SK-N-SH (cell line): ENCODE results near the gene TMEM209. TPM values are rescaled to one million over a fixed set of nuclear protein-coding genes. Genes with fewer than 3 reads are reported as not detected.
"Not testable (repeated sequence)": the region's sequence is repeated elsewhere in the genome, so short reads cannot be mapped to it uniquely, and the experiment has no call there.

Experiments used
- CTCF ChIA-PET: fragments of 300-600, 350-600 bp; formaldehyde crosslinking; extraction: SDS; loops from one replicate; lab custom pipeline; 2021; lab: Yijun Ruan, JAX
- POLR2A ChIA-PET: fragments of 350-600 bp; sonication (Branson Sonifier 250); formaldehyde crosslinking; extraction: SDS; loops from one replicate; lab custom pipeline; 2020; ENCODE audit warnings: antibody characterized with exemption, inconsistent platforms; lab: Yijun Ruan, JAX
- DNase-seq: peaks from one replicate; pipeline ENCODE4 v3.0.0; 2012
- H2AFZ ChIP-seq: fragments of 200-600 bp; sonication (generic); 2 replicates; pipeline ENCODE4 v1.8.1; 2016; ENCODE audit warnings: antibody characterized with exemption, mild to moderate bottlenecking, low read depth
- H3F3A ChIP-seq: fragments of 200-600 bp; sonication (generic); replicated peaks from 2 replicates; pipeline ENCODE3; 2016; ENCODE audit warnings: antibody characterized with exemption, mild to moderate bottlenecking; ENCODE audit not compliant: insufficient read depth
- H3K27ac ChIP-seq, 2 experiments: fragments of 200-500 bp in 1 of 2; fragments of 200-600 bp in 1 of 2; sonication (Bioruptor generic) in 1 of 2; sonication (generic), shearing (Covaris generic) in 1 of 2; 2 replicates each; pipeline versions ENCODE4 v1.5.1 to v1.6.1; 2014 to 2016; ENCODE audit warnings: low read depth in 2 of 2, inconsistent platforms in 1 of 2, low read length in 1 of 2, mild to moderate bottlenecking in 1 of 2, mixed read lengths in 1 of 2
- H3K27me3 ChIP-seq: fragments of 200-600 bp; sonication (generic), shearing (Covaris generic); 2 replicates; pipeline ENCODE4 v1.6.1; 2016; ENCODE audit warnings: mixed run types; ENCODE audit not compliant: insufficient read depth
- H3K36me3 ChIP-seq, 2 experiments: fragments of 200-500 bp in 1 of 2; fragments of 200-600 bp in 1 of 2; sonication (Bioruptor generic) in 1 of 2; sonication (generic) in 1 of 2; replicated peaks in 1 of 2; 2 replicates each; pipeline versions ENCODE3 to v1.5.1; 2014 to 2016; ENCODE audit warnings: low read length in 1 of 2, mild to moderate bottlenecking in 1 of 2; ENCODE audit not compliant: insufficient read depth in 2 of 2, control insufficient read depth in 1 of 2
- H3K4me1 ChIP-seq, 2 experiments: fragments of 200-500 bp in 1 of 2; fragments of 200-600 bp in 1 of 2; sonication (Bioruptor generic) in 1 of 2; sonication (generic), shearing (Covaris generic) in 1 of 2; 2 replicates each; pipeline versions ENCODE4 v1.5.1 to v1.6.1; 2014 to 2016; ENCODE audit warnings: low read depth in 1 of 2, low read length in 1 of 2, mixed run types in 1 of 2; ENCODE audit not compliant: insufficient read depth in 2 of 2, control insufficient read depth in 1 of 2
- H3K4me2 ChIP-seq: fragments of 200-600 bp; sonication (generic), shearing (Covaris generic); 2 replicates; pipeline ENCODE4 v1.6.1; 2017; ENCODE audit warnings: mixed run types
- H3K4me3 ChIP-seq, 2 experiments: fragments of 200-500 bp in 1 of 2; fragments of 200-600 bp in 1 of 2; sonication (Bioruptor generic) in 1 of 2; sonication (generic), shearing (Covaris generic) in 1 of 2; 2 replicates each; pipeline versions ENCODE4 v1.5.1 to v1.8.1; 2014 to 2016; ENCODE audit warnings: low read depth in 2 of 2, inconsistent platforms in 1 of 2, low read length in 1 of 2, mild to moderate bottlenecking in 1 of 2, mixed read lengths in 1 of 2, moderate library complexity in 1 of 2
- H3K79me2 ChIP-seq: fragments of 200-600 bp; sonication (generic); 2 replicates; pipeline ENCODE4 v1.8.1; 2017; ENCODE audit warnings: mild to moderate bottlenecking; ENCODE audit not compliant: insufficient read depth
- H3K9ac ChIP-seq: fragments of 200-600 bp; sonication (generic); 2 replicates; pipeline ENCODE4 v1.6.1; 2017; ENCODE audit warnings: mixed run types
- H3K9me2 ChIP-seq: fragments of 200-600 bp; sonication (generic); 2 replicates; pipeline ENCODE4 v1.6.1; 2017; ENCODE audit warnings: mixed run types
- H3K9me3 ChIP-seq: fragments of 200-600 bp; sonication (generic); 2 replicates; pipeline ENCODE4 v1.6.1; 2017; ENCODE audit warnings: mixed run types, mild to moderate bottlenecking, moderate library complexity
- H4K20me1 ChIP-seq: fragments of 200-600 bp; sonication (generic); 2 replicates; pipeline ENCODE4 v1.6.1; 2017; ENCODE audit warnings: mild to moderate bottlenecking, mixed run types; ENCODE audit not compliant: insufficient read depth
- CHD2 ChIP-seq: fragments of 150-350 bp; IDR thresholded peaks from 2 replicates; pipeline ENCODE4 v1.6.1; 2018; ENCODE audit warnings: low read length; ENCODE audit not compliant: partially characterized antibody
- CTCF ChIP-seq: fragments of 200-600 bp; sonication (generic); IDR thresholded peaks from 2 replicates; pipeline ENCODE4 v1.6.1; 2017; ENCODE audit warnings: antibody characterized with exemption, mild to moderate bottlenecking, moderate library complexity
- ELF1 ChIP-seq: IDR thresholded peaks from 2 replicates; pipeline ENCODE4 v1.4.0; 2012
- FOSL2 ChIP-seq: IDR thresholded peaks from 2 replicates; pipeline ENCODE4 v1.4.0; 2012; ENCODE audit warnings: low read depth, mild to moderate bottlenecking, moderate library complexity, borderline replicate concordance
- FOXM1 ChIP-seq: IDR thresholded peaks from 2 replicates; pipeline ENCODE4 v1.4.0; 2012; ENCODE audit warnings: low read depth, mild to moderate bottlenecking
- GATA2 ChIP-seq: sonication (generic); formaldehyde crosslinking; IDR thresholded peaks from 2 replicates; pipeline ENCODE4 v1.5.0; 2020; ENCODE audit warnings: mild to moderate bottlenecking, missing genetic modification reagents
- MAX ChIP-seq: IDR thresholded peaks from 2 replicates; pipeline ENCODE4 v1.4.0; 2012; ENCODE audit warnings: low read depth
- NFIC ChIP-seq: IDR thresholded peaks from 2 replicates; pipeline ENCODE4 v1.4.0; 2012; ENCODE audit warnings: borderline replicate concordance
- RAD21 ChIP-seq: IDR thresholded peaks from 2 replicates; pipeline ENCODE4 v1.6.1; 2012; ENCODE audit warnings: mild to moderate bottlenecking, low read length
- RXRA ChIP-seq: IDR thresholded peaks from 2 replicates; pipeline ENCODE4 v1.4.0; 2012; ENCODE audit warnings: low read depth, mild to moderate bottlenecking, borderline replicate concordance
- WGBS: methylation state at CpG from one replicate; pipeline ENCODE4 v1.1.6; 2017; ENCODE audit warnings: low lambda C conversion rate; 5-methylcytosine and 5-hydroxymethylcytosine counted together
- polyA plus RNA-seq, 3 experiments: library from polyadenylated mRNA; depleted of rRNA; stranded (reverse); fragments of >200 nt; gene quantifications; 2 replicates each; pipeline ENCODE4 v1.2.3, GENCODE V29; 2012
- TF ChIP-seq, protein P1 (sequence below): fragments of 150-350 bp; IDR thresholded peaks from 2 replicates; pipeline ENCODE4 v1.6.1; 2017; ENCODE audit warnings: antibody characterized with exemption, low read length, low read depth, borderline replicate concordance
- TF ChIP-seq, protein P2 (sequence below): fragments of 150-350 bp; IDR thresholded peaks from 2 replicates; pipeline ENCODE4 v1.6.1; 2016; ENCODE audit warnings: mild to moderate bottlenecking, low read depth, low read length

The TMEM209 gene
- polyA plus RNA-seq, 1 of the 3 experiments (the other 2 are of a cell fraction), result 14.9 TPM

GRCh38 chr7:130240240-130240639 is 35.0 kb upstream of the TMEM209 start:
- no peak for TF ChIP-seq FOSL2
- no peak for TF ChIP-seq CTCF
- TF ChIP-seq RAD21, result no peak
- TF ChIP-seq, all 33 proteins: peak for 0
- H3K9me2 ChIP-seq, result no peaks in the 10 kb centered on the region
- H3K4me1 ChIP-seq, result peaks cover 0 to 2% of the 10 kb centered on the region in 2 experiments; a peak in 1 of 4 replicates
- DNase-seq, result no peak
- no peaks in the 10 kb centered on the region for H3K36me3 ChIP-seq
- no peaks in the 10 kb centered on the region for H3K79me2 ChIP-seq
- H3F3A ChIP-seq, result peaks cover 5% of the 10 kb centered on the region
- 90% methylated on average over 1 of the region's 1 CpG for WGBS
- H3K27ac ChIP-seq, result no peak overlapping the region
- no peaks in the 10 kb centered on the region for H3K9me3 ChIP-seq
- H4K20me1 ChIP-seq, result no peaks in the 10 kb centered on the region
- no peak overlapping the region for H3K4me3 ChIP-seq
- H2AFZ ChIP-seq, result no peak overlapping the region
- H3K4me2 ChIP-seq, result no peak overlapping the region
- ChIA-PET CTCF (interaction anchor here (0.8 to 2.7 kb wide), 4 partner anchors 11 to 520 kb away, joined by 3 to 8 read pairs (median 4); no protein-coding TSS in a partner anchor), POLR2A (no interaction called here)
- no peak overlapping the region for H3K9ac ChIP-seq
- H3K27me3 ChIP-seq, result no peaks in the 10 kb centered on the region

DNA sequence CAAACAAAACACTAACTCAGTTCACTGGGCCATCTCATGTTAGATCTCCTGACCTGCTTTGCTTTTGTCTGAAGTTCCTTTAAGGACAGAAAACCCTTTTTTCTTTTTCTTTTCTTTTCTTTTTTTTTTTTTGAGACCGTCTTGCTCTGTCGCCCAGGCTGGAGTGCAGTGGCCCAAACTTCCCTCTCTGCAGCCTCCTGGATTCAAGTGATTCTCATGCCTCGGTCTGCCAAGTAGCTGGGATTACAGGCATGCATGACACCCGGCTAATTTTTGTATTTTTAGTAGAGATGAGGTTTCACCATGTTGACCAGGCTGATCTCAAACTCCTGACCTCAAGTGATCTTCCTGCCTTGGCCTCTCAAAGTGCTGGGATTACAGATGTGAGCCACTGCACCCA is 31.2 kb upstream of the TMEM209 start:
- H3K9me2 ChIP-seq, H3K27me3 ChIP-seq, H3F3A ChIP-seq, POLR2A ChIA-PET, H3K4me1 ChIP-seq, H2AFZ ChIP-seq, H3K27ac ChIP-seq, H3K4me3 ChIP-seq, H3K9me3 ChIP-seq, H3K79me2 ChIP-seq, DNase-seq, H3K4me2 ChIP-seq, H3K9ac ChIP-seq, H3K36me3 ChIP-seq, H4K20me1 ChIP-seq: not testable (repeated sequence)
- 90% methylated on average over 4 of the region's 4 CpGs for WGBS
- CTCF ChIA-PET, result interaction anchor here (1.0 to 1.6 kb wide), 3 partner anchors 23 to 745 kb away, joined by 3 to 4 read pairs (median 4); no protein-coding TSS in a partner anchor

DNA sequence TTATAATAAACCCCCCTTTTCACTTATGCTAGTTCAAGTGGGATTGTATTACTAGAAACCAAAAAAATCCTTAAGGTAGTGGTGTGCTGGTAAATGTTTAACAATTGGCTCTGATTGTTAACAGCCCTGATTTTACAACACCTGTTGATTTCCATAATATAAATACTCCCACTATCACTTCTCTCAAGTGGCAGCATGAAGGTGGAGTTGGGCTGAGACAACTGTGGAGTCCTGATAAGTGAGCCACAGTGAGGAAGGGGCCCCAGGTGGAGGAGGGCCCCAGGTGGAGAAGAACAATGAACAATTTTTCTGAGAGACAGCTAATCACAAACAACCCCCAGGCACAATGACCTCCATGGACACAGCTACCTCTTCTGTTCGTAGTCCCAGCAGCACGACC is 28.9 kb upstream of the TMEM209 start:
- WGBS, result 94% methylated on average over 2 of the region's 2 CpGs

More for the DNA sequence above, 28.9 kb upstream of the TMEM209 start:
- Histone ChIP-seq H3K4me1 (peaks cover 0 to 6% of the 10 kb centered on the region in 2 experiments; a peak in 2 of 4 replicates), H3K4me2 (no peak overlapping the region), H3K9ac (no peak overlapping the region), H3K79me2 (no peaks in the 10 kb centered on the region), H3K4me3 (no peak overlapping the region), H4K20me1 (no peaks in the 10 kb centered on the region), H3K27me3 (no peaks in the 10 kb centered on the region), H2AFZ (no peak overlapping the region), H3K27ac (no peak overlapping the region), H3F3A (no peaks in the 10 kb centered on the region), H3K36me3 (no peaks in the 10 kb centered on the region), H3K9me3 (no peaks in the 10 kb centered on the region), H3K9me2 (no peaks in the 10 kb centered on the region)
- ChIA-PET CTCF (no interaction called here), POLR2A (no interaction called here)
- DNase-seq, result no peak
- TF ChIP-seq, protein P1, sequence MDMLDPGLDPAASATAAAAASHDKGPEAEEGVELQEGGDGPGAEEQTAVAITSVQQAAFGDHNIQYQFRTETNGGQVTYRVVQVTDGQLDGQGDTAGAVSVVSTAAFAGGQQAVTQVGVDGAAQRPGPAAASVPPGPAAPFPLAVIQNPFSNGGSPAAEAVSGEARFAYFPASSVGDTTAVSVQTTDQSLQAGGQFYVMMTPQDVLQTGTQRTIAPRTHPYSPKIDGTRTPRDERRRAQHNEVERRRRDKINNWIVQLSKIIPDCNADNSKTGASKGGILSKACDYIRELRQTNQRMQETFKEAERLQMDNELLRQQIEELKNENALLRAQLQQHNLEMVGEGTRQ, result no peak
- TF ChIP-seq CHD2 (no peak), RXRA (no peak), FOSL2 (no peak), ELF1 (no peak), GATA2 (CRISPR knock-in tag) (no peak), CTCF (no peak), NFIC (no peak), FOXM1 (no peak), MAX (no peak)
- TF ChIP-seq, protein P2, sequence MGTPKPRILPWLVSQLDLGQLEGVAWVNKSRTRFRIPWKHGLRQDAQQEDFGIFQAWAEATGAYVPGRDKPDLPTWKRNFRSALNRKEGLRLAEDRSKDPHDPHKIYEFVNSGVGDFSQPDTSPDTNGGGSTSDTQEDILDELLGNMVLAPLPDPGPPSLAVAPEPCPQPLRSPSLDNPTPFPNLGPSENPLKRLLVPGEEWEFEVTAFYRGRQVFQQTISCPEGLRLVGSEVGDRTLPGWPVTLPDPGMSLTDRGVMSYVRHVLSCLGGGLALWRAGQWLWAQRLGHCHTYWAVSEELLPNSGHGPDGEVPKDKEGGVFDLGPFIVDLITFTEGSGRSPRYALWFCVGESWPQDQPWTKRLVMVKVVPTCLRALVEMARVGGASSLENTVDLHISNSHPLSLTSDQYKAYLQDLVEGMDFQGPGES, result no peak
